Measurements from ENCODE around the gene KIF6.
"Not testable (repeated sequence)": the region's sequence is repeated elsewhere in the genome, so short reads cannot be mapped to it uniquely, and the experiment has no call there.

KIF6 gene

GRCh38 chr6:39553860-39554802 is 171.1 kb downstream of the KIF6 start:
- no peak for DNase-seq (ENCODE audit: low read depth in 1 of 2, low spot score in 1 of 2)

GRCh38 chr6:39553029-39553428 is 172.2 kb downstream of the KIF6 start:
- DNase-seq (ENCODE audit: low read depth in 1 of 2, low spot score in 1 of 2) = no peak

GRCh38 chr6:39550191-39550590 is 175.0 kb downstream of the KIF6 start:
- no peak for DNase-seq (ENCODE audit: low read depth in 1 of 2, low spot score in 1 of 2)

GRCh38 chr6:39546731-39547130 is 178.5 kb downstream of the KIF6 start:
- no peak for DNase-seq (ENCODE audit: low read depth in 1 of 2, low spot score in 1 of 2)

- DNase-seq (ENCODE audit: low read depth in 1 of 2, low spot score in 1 of 2) = no peak
Measured at GRCh38 chr6:39543950-39544349, 181.3 kb downstream of the KIF6 start.

- DNase-seq (ENCODE audit: low read depth in 1 of 2, low spot score in 1 of 2) = no peak
Measured at GRCh38 chr6:39543095-39543494, 182.1 kb downstream of the KIF6 start.

GRCh38 chr6:39540454-39540853 is 184.8 kb downstream of the KIF6 start:
- DNase-seq (ENCODE audit: low read depth in 1 of 2, low spot score in 1 of 2) = no peak

GRCh38 chr6:39530201-39530759 is 194.9 kb downstream of the KIF6 start:
- DNase-seq (ENCODE audit: low read depth in 1 of 2, low spot score in 1 of 2) = no peak

- no peak for DNase-seq (ENCODE audit: low read depth in 1 of 2, low spot score in 1 of 2)
Measured at GRCh38 chr6:39527792-39528564, 197.2 kb downstream of the KIF6 start.

GRCh38 chr6:39524007-39524406 is 201.2 kb downstream of the KIF6 start:
- DNase-seq (ENCODE audit: low read depth in 1 of 2, low spot score in 1 of 2) = no peak

- no peak for DNase-seq (ENCODE audit: low read depth in 1 of 2, low spot score in 1 of 2)
Measured at GRCh38 chr6:39521958-39522357, 203.2 kb downstream of the KIF6 start.

GRCh38 chr6:39520916-39521315 is 204.3 kb downstream of the KIF6 start:
- no peak for DNase-seq (ENCODE audit: low read depth in 1 of 2, low spot score in 1 of 2)

- DNase-seq (ENCODE audit: low read depth in 1 of 2, low spot score in 1 of 2) = no peak
Measured at GRCh38 chr6:39520411-39520810, 204.8 kb downstream of the KIF6 start.

- no peak for DNase-seq (ENCODE audit: low read depth in 1 of 2, low spot score in 1 of 2)
Measured at GRCh38 chr6:39518221-39518620, 207.0 kb downstream of the KIF6 start.

GRCh38 chr6:39517756-39518155 is 207.5 kb downstream of the KIF6 start:
- DNase-seq (ENCODE audit: low read depth in 1 of 2, low spot score in 1 of 2) = no peak

GRCh38 chr6:39516471-39516870 is 208.7 kb downstream of the KIF6 start:
- no peak for DNase-seq (ENCODE audit: low read depth in 1 of 2, low spot score in 1 of 2)

- no peak for DNase-seq (ENCODE audit: low read depth in 1 of 2, low spot score in 1 of 2)
Measured at GRCh38 chr6:39515471-39515870, 209.7 kb downstream of the KIF6 start.

- no peak for DNase-seq (ENCODE audit: low read depth in 1 of 2, low spot score in 1 of 2)
Measured at GRCh38 chr6:39515006-39515405, 210.2 kb downstream of the KIF6 start.

GRCh38 chr6:39509831-39510230 is 215.4 kb downstream of the KIF6 start:
- not testable (repeated sequence) for DNase-seq (ENCODE audit: low read depth in 1 of 2, low spot score in 1 of 2)

GRCh38 chr6:39508515-39508914 is 216.7 kb downstream of the KIF6 start:
- DNase-seq (ENCODE audit: low read depth in 1 of 2, low spot score in 1 of 2) = no peak

- DNase-seq (ENCODE audit: low read depth in 1 of 2, low spot score in 1 of 2) = no peak
Measured at GRCh38 chr6:39507331-39507998, 217.7 kb downstream of the KIF6 start.
